Measurements from ENCODE around the gene FXYD1.

The FXYD1 gene

GRCh38 chr19:35132254-35132653 lies 6.4 kb upstream of the FXYD1 start:
- no peak overlapping the region for H3K4me3 ChIP-seq (ENCODE audit: low read length)
- TF ChIP-seq, protein P1, sequence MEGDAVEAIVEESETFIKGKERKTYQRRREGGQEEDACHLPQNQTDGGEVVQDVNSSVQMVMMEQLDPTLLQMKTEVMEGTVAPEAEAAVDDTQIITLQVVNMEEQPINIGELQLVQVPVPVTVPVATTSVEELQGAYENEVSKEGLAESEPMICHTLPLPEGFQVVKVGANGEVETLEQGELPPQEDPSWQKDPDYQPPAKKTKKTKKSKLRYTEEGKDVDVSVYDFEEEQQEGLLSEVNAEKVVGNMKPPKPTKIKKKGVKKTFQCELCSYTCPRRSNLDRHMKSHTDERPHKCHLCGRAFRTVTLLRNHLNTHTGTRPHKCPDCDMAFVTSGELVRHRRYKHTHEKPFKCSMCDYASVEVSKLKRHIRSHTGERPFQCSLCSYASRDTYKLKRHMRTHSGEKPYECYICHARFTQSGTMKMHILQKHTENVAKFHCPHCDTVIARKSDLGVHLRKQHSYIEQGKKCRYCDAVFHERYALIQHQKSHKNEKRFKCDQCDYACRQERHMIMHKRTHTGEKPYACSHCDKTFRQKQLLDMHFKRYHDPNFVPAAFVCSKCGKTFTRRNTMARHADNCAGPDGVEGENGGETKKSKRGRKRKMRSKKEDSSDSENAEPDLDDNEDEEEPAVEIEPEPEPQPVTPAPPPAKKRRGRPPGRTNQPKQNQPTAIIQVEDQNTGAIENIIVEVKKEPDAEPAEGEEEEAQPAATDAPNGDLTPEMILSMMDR (IDR thresholded peaks at IDR 0.05; ENCODE audit: insufficient read depth, low read depth, low read length, missing control alignments) = no peak
- no peak for DNase-seq (ENCODE audit: low read depth)

GRCh38 chr19:35133826-35134225 lies 4.8 kb upstream of the FXYD1 start:
- no peak overlapping the region for H3K4me3 ChIP-seq (ENCODE audit: low read length)
- TF ChIP-seq, protein P1 (IDR thresholded peaks at IDR 0.05; ENCODE audit: insufficient read depth, low read depth, low read length, missing control alignments) = no peak
- DNase-seq (ENCODE audit: low read depth) = no peak

DNA sequence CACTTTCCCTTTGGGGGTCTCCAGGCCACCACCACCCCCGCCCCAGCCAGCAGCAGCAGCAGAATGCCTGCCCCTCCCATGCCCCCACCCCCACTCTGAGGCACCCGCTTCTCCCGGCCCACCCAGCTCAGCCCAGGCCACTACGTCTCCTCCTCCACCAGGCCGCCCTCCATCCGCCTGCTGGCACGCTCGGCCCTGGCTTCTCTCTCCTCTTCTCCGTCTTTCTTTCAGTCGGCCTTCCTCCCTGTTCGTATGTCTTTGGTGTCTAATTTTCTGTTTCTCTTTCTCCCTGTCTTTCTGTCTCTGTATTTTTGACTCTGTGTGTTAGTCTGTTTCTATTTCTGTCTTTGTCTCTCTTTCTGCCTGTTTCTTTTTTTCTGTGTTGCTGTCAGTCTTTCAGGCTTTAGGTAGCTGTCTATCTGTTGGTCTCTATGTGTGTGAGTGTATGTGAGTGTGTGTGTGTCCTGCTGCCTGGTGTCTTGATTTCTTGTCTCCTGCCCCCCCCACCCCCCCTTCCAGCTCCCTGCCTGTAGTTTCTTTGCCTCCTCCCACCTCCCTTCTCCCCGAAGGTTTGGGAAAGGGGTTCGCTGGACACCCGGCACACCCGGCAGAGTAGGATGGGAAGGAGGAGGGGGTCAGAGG lies 3.9 kb upstream of the FXYD1 start, which contains the start of gene LGI4:
Gene LGI4, minus strand, starts transcription at position 459 of the 642 bp plus-strand sequence. Its CDS starts 379 bp downstream, at position 80.
- no peak within 1 kb of the TSS for H3K4me3 ChIP-seq (ENCODE audit: low read length)
- no peak for DNase-seq (ENCODE audit: low read depth)
- TF ChIP-seq, protein P1 (IDR thresholded peaks at IDR 0.05; ENCODE audit: insufficient read depth, low read depth, low read length, missing control alignments) = no peak

DNA sequence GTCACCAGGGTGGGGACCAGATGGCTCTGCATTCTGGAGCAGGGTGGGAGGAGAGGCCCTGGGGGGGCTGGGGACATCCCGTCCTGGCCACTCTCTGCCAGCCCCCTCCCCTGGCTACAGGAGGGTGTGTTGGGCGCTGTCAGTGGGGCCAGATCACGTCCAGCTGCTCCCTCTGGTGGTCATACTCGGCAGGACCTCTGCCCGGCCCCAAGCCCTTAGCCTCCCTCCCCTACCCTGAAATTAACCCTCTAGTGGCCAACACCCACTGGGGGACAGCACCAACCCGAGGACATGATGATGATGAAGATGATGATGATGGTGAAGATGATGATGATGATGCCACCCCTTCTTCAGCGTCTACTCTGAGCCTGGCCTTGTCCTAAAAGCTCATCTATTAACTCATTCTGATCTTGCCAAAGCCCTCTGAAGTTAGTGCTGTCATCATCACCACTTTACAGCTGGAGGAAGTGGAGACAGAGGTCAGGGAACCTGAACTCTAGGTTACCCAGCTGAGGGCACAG lies 3.2 kb upstream of the FXYD1 start:
- TF ChIP-seq, protein P1 (IDR thresholded peaks at IDR 0.05; ENCODE audit: insufficient read depth, low read depth, low read length, missing control alignments) = peak; percentile 80
- H3K4me3 ChIP-seq (ENCODE audit: low read length) = no peak overlapping the region
- peak; percentile 64 for DNase-seq (ENCODE audit: low read depth)

DNA sequence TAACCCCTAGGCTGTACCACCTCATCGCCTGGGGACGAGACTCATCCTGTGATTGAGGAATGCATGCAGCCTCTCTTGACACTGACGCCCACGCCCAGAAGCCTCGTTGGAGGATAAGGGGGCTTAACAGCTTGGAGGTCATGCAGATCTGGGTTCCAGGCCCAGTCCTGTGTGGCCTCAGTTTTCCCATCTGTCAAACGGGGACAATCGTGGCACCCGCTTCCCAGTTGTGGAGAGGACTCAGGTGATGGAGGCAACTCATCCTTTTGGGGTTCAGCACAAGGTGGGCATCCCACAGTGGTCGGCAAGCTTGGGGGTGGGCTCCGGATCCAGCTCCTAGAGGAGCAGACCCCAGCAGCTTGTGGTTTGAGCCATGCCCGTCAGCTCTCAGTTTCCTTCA lies 2.4 kb upstream of the FXYD1 start:
- TF ChIP-seq, protein P1 (IDR thresholded peaks at IDR 0.05; ENCODE audit: insufficient read depth, low read depth, low read length, missing control alignments) = no peak
- no peak overlapping the region for H3K4me3 ChIP-seq (ENCODE audit: low read length)
- no peak for DNase-seq (ENCODE audit: low read depth)

DNA sequence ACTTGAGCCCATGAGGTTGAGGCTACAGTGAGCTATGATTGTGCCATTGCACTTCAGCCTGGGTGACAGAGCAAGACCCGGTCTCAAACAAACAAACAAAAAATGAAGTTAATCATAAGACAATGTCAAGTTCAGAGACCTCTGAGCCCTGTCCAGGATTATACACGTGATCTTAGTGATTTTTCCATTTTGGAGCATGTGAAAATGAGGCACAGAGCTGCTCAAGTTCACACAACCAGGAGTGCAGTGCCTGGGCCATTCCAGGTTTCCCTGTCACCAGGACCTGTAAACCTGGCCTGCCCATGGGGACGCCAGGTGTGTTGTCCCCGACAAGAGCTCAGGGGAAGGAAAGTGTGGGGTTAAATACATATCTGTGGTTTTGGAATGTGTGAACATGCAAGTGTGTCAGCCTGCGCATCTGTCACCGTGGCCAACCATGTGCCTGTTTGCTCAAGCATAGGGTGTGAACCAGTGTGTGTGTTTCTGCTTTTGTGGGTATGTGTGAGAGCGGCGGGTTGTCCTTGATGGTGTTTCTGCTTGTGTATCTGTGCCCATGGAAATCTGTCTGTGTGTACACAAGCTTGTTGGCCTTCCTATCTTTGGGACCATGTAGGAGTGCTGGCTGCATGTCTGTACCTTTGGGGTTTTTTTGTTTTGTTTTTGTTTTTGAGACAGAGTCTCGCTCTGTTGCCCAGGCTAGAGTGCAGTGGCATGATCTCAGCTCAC lies 1.5 kb upstream of the FXYD1 start:
- DNase-seq (ENCODE audit: low read depth) = no peak
- TF ChIP-seq, protein P1 (IDR thresholded peaks at IDR 0.05; ENCODE audit: insufficient read depth, low read depth, low read length, missing control alignments) = no peak
- H3K4me3 ChIP-seq (ENCODE audit: low read length) = no peak overlapping the region
